Colonic mucosa (tissue), 4 donors: ENCODE data around the gene VWCE. TPM values are rescaled to one million over a fixed set of nuclear protein-coding genes. Genes with fewer than 3 reads are reported as not detected.

Experiments used
- DNase-seq: peaks from one replicate; pipeline ENCODE4 v3.0.0-alpha.2; 2020
- H3K27ac ChIP-seq: fragments of 200-600 bp; one replicate; pipeline ENCODE4 v1.8.0; 2021
- H3K27me3 ChIP-seq: fragments of 200-600 bp; one replicate; pipeline ENCODE4 v1.8.0; 2021
- H3K36me3 ChIP-seq: fragments of 200-600 bp; one replicate; pipeline ENCODE4 v1.8.0; 2021
- H3K4me1 ChIP-seq: fragments of 200-600 bp; one replicate; pipeline ENCODE4 v1.8.0; 2021; ENCODE audit warnings: mild to moderate bottlenecking
- H3K4me3 ChIP-seq: fragments of 200-600 bp; one replicate; pipeline ENCODE4 v1.8.0; 2021
- H3K9ac ChIP-seq, 2 donors: one replicate each; pipeline ENCODE4 v1.7.0; 2013; ENCODE audit warnings: control low read depth in 2 of 2, low read depth in 2 of 2, low read length in 2 of 2
- H3K9me3 ChIP-seq: fragments of 200-600 bp; one replicate; pipeline ENCODE4 v1.8.0; 2021
- CTCF ChIP-seq: fragments of 200-600 bp; IDR thresholded peaks from one replicate; pipeline ENCODE4 v1.8.0; 2022; ENCODE audit warnings: antibody characterized with exemption, mild to moderate bottlenecking
- intact Hi-C: fragments of 100-400 bp; cut with DNase I; formaldehyde crosslinking; loops from one replicate; pipeline ENCODE4 v1.14.1; 2022
- total RNA-seq, 2 donors: library from RNA; stranded (reverse); fragmentation: NEBNext Ultra II Directional in 1 of 2; extraction: Animal tissue kit (Norgen Biotek cat#: 25700) in 1 of 2; gene quantifications; one replicate each; pipeline ENCODE4 v1.2.1, GENCODE V29; 2021
- donor health status: healthy.
- donor health status: DM: no; HTN: no; CAD: no.
- donor health status: DM: no; HTN: no; CAD: no.

VWCE gene
- total RNA-seq, 2 donors from 2014 or later: 0.37 to 0.58 TPM

DNA sequence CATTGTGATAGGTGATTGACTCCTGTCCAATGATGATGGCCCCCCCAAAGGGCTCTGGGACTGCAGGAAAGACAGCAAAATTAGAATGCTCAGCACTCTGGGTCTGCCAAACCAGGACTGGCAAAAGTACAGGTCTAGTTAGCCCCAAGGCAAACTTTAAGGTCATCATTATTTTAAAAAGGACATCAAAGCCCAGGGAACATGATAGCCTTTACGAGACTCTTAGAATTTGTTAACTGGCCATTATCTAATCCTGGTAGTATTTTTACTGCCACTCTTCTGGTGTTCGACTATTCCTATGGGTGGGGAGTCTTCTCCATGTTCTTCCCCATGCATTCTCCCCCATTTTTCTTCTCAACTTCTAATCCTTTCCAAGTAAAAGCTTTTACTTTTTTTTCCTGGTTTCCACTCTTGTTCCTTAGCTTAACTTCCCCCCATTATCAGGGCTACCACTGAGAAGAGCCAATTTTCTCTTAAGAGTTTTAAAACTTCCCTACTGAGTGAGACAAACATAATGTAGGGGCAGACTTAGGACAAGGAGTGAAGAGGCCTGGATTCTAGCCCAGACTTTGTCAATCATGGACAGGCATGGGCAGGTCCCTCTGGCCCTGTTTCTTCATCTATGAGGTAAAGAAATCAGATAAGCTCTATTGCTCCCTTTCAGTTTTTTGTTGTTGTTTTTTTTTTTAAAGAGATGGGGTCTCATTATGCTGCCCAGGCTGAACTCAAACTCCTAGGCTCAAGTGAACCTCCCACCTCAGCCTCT, 30.7 kb upstream of the VWCE start:
- intact Hi-C loops: no loop called here
- Histone ChIP-seq H3K27me3 (no peaks in the 10 kb centered on the region), H3K9ac (no peak overlapping the region), H3K27ac (no peak overlapping the region), H3K4me1 (no peaks in the 10 kb centered on the region), H3K9me3 (no peaks in the 10 kb centered on the region), H3K36me3 (peaks cover 37% of the 10 kb centered on the region), H3K4me3 (no peak overlapping the region)
- TF ChIP-seq CTCF: no peak
- no peak for DNase-seq

GRCh38 chr11:61315260-61315659, 20.1 kb upstream of the VWCE start:
- DNase-seq: no peak
- intact Hi-C loops: no loop called here
- no peak overlapping the region for H3K27ac ChIP-seq
- TF ChIP-seq CTCF: no peak
- peaks cover 23% of the 10 kb centered on the region for H3K36me3 ChIP-seq
- no peak overlapping the region for H3K9ac ChIP-seq
- H3K27me3 ChIP-seq: no peaks in the 10 kb centered on the region
- H3K4me1 ChIP-seq: no peaks in the 10 kb centered on the region
- H3K4me3 ChIP-seq: no peak overlapping the region
- no peaks in the 10 kb centered on the region for H3K9me3 ChIP-seq

- no peak for TF ChIP-seq CTCF
- no peaks in the 10 kb centered on the region for H3K9me3 ChIP-seq
- intact Hi-C loops: no loop called here
- no peak overlapping the region for H3K4me3 ChIP-seq
- H3K36me3 ChIP-seq: peaks cover 39% of the 10 kb centered on the region
- no peaks in the 10 kb centered on the region for H3K4me1 ChIP-seq
- no peak overlapping the region for H3K9ac ChIP-seq
- no peak for DNase-seq
- no peaks in the 10 kb centered on the region for H3K27me3 ChIP-seq
- H3K27ac ChIP-seq: no peak overlapping the region
Observed at GRCh38 chr11:61310749-61311148, 15.6 kb upstream of the VWCE start.

DNA sequence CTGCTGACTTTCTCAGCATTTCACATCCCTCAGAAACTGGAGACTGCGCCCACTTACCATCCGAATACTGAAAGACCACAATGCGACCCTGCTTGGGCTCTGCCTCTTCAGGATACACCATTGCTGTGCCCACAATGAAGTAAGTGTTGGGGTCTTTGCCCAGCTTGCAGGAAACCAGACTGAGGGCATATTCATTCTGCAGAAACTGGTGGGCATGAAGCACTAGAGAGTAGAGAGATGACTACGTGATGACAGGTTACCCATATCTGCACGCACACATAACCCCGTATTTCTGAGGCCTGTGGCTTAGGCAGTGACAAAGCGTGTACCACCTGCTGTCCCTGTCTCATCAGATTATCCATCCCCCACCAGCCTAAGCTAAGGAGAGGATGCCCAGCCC, 14.6 kb upstream of the VWCE start:
- H3K9me3 ChIP-seq: no peaks in the 10 kb centered on the region
- H3K4me3 ChIP-seq: no peak overlapping the region
- no peaks in the 10 kb centered on the region for H3K4me1 ChIP-seq
- intact Hi-C loops: no loop called here
- no peak for DNase-seq
- no peak overlapping the region for H3K27ac ChIP-seq
- TF ChIP-seq CTCF: no peak
- H3K36me3 ChIP-seq: peaks cover 39% of the 10 kb centered on the region
- H3K27me3 ChIP-seq: no peaks in the 10 kb centered on the region
- H3K9ac ChIP-seq: no peak overlapping the region

- no peak overlapping the region for H3K27ac ChIP-seq
- intact Hi-C loops: no loop called here
- H3K36me3 ChIP-seq: peaks cover 33% of the 10 kb centered on the region
- no peaks in the 10 kb centered on the region for H3K27me3 ChIP-seq
- no peak overlapping the region for H3K4me3 ChIP-seq
- no peaks in the 10 kb centered on the region for H3K4me1 ChIP-seq
- H3K9me3 ChIP-seq: no peaks in the 10 kb centered on the region
- no peak for TF ChIP-seq CTCF
- no peak for DNase-seq
- H3K9ac ChIP-seq: no peak overlapping the region
Observed at GRCh38 chr11:61309141-61309540, 14.0 kb upstream of the VWCE start.
